Transverse colon (tissue), 4 donors: ENCODE measurements around the gene CALHM4.

Experiments
- CTCF ChIP-seq, 5 experiments: fragments of 200-600 bp in 3 of 5; fragments of 450-650 bp in 2 of 5; sonication (generic) in 3 of 5; IDR thresholded peaks; 1 replicate in 2 of 5; 2 replicates in 3 of 5; pipeline ENCODE4 v1.5.1; 2016 to 2017; ENCODE audit warnings: antibody characterized with exemption in 5 of 5, inconsistent platforms in 3 of 5, mild to moderate bottlenecking in 2 of 5, moderate library complexity in 1 of 5
- POLR2A ChIP-seq: fragments of 450-650 bp; IDR thresholded peaks from one replicate; pipeline ENCODE4 v1.6.1; 2016; ENCODE audit warnings: antibody characterized with exemption, mild to moderate bottlenecking, moderate library complexity
- POLR2AphosphoS5 ChIP-seq, 3 donors: sonication (generic); formaldehyde crosslinking; IDR thresholded peaks; one replicate each; pipeline ENCODE4 v1.6.1; 2016; ENCODE audit warnings: antibody characterized with exemption in 3 of 3

- TF ChIP-seq CTCF (IDR thresholded peaks at IDR 0.05): no peak
- TF ChIP-seq POLR2AphosphoS5 (IDR thresholded peaks at IDR 0.05): no peak
- TF ChIP-seq POLR2A: no peak
Observed at GRCh38 chr6:116605935-116606334, 52.4 kb downstream of the CALHM4 start.
